Coronary artery (tissue), 2 donors: Measurements from ENCODE around the gene CLDN11.

Experiments used
- DNase-seq: peaks from one replicate; pipeline ENCODE4 v3.0.0-alpha.2; 2017; ENCODE audit warnings: low spot score
- H3K27ac ChIP-seq, 2 donors: fragments of 200-600 bp; sonication (generic); one replicate each; pipeline ENCODE4 v1.5.1; 2016 to 2019
- H3K4me3 ChIP-seq: fragments of 200-600 bp; sonication (generic); 2 replicates; pipeline ENCODE4 v1.5.1; 2016; ENCODE audit warnings: mild to moderate bottlenecking, moderate library complexity
- TF ChIP-seq, protein P1 (sequence below): fragments of 200-600 bp; sonication (generic); IDR thresholded peaks from one replicate; pipeline ENCODE4 v1.5.1; 2019; ENCODE audit warnings: antibody characterized with exemption

CLDN11 gene

DNA sequence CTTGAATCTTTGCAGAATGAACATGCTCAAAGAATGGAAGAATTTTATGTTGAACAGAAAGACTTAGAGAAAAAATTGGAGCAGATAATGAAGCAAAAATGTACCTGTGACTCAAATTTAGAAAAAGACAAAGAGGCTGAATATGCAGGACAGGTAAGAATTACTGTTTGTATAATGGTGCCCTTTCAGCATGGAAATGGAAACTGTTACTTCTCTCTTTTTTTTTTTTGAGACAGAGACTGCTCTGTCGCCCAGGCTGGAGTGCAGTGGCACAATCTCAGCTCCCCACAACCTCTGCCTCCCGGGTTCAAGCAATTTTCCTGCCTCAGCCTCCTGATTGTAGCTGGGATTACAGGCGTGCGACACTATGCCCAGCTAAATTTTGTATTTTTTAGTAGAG lies 27.6 kb upstream of the CLDN11 start:
- DNase-seq: no peak
- Histone ChIP-seq H3K4me3 (no peak overlapping the region), H3K27ac (no peak overlapping the region)
- TF ChIP-seq, protein P1, sequence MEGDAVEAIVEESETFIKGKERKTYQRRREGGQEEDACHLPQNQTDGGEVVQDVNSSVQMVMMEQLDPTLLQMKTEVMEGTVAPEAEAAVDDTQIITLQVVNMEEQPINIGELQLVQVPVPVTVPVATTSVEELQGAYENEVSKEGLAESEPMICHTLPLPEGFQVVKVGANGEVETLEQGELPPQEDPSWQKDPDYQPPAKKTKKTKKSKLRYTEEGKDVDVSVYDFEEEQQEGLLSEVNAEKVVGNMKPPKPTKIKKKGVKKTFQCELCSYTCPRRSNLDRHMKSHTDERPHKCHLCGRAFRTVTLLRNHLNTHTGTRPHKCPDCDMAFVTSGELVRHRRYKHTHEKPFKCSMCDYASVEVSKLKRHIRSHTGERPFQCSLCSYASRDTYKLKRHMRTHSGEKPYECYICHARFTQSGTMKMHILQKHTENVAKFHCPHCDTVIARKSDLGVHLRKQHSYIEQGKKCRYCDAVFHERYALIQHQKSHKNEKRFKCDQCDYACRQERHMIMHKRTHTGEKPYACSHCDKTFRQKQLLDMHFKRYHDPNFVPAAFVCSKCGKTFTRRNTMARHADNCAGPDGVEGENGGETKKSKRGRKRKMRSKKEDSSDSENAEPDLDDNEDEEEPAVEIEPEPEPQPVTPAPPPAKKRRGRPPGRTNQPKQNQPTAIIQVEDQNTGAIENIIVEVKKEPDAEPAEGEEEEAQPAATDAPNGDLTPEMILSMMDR: no peak

DNA sequence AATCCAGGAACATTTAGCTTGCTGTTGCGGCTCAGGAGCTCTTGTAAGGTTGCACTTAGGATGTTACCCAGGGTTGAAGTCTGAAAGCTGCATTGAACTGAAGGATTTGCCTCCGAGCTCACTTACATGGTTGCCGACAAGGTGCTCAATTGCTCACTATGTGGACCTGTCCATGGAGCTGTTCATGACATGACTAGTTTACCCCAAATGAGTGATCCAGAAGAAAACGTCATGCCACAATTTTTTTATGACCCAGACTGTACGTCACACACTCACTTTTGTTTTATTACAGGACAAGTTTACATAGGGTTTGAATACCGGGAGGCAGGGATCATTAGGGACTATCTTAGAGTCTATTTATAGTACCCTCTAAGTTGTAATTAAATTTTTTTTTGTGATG lies 21.0 kb upstream of the CLDN11 start:
- H3K4me3 ChIP-seq: no peak overlapping the region
- TF ChIP-seq, protein P1: no peak

DNA sequence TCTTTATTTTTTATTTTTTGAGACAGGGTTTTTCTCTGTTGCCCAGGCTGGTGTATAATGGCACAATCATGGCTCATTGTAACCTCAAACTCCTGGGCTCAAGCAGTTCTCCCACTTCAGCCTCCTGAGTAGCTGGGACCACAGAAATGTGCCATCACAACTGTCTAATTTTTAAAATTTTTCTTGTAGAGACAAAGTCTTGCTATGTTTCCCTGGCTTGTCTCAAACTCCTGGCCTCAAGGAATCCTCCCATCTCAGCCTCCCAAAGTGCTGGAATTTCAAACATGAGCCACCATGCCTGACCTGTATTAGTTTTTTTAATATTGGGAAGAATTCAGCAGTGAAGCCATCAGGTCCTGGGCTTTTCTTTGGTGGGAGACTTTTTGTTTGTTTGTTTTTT lies 13.6 kb upstream of the CLDN11 start:
- Histone ChIP-seq H3K27ac (no peak overlapping the region), H3K4me3 (no peak overlapping the region)
- DNase-seq: no peak
- TF ChIP-seq, protein P1: no peak

More for the DNA sequence above, 21.0 kb upstream of the CLDN11 start:
- no peak overlapping the region for H3K27ac ChIP-seq
- no peak for DNase-seq

DNA sequence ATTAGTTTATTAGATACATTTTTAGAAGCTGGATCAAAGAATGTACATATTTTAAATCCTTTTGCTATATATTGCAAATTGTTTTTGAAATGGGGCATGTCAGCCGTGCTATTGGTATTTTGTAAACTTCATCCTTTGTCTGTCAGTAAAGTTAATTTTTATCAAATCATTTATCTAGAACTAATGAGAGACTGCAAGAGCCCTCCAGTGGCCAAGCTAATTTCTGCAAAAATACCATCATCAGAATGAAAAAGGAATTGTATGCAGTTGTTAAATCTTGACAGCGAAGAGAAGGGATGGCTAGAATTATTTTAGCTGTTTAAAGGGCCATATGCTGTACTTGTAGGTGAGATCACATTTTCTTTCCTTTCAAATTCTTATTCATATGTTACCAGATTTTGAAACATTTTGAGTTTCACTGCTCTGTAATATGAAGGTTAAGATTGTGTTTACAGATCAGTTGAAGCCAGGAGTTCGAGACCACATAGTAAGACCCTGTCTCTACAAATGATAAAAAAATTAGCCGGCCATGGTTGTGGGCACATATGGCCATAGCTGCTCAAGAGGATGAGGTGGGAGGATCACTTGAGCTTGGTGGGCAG lies 8.1 kb upstream of the CLDN11 start:
- H3K4me3 ChIP-seq: no peak overlapping the region
- TF ChIP-seq, protein P1: peak; percentile 25

DNA sequence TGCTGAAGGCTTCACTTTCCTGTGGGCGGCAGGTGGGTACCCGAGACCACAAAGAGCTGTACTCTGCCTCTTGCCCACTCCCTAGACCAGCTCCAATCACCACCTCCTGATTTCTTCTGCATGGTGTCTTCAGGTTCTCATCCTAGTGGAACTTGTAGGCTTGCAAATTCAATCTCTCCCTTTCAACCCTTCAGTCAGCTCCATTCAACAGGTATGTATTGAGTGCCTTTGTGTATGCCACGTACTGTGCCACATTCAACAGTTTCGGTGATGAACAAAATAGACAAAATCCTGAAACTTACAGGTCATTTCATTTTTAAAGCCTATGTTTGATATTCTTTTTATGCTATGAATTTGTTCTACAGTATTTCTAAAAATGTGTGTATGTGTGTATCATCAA lies 5.4 kb upstream of the CLDN11 start:
- Histone ChIP-seq H3K27ac (no peak overlapping the region), H3K4me3 (no peak overlapping the region)
- TF ChIP-seq, protein P1: no peak
- DNase-seq: no peak

More for the DNA sequence above, 8.1 kb upstream of the CLDN11 start:
- DNase-seq: no peak
- H3K27ac ChIP-seq: no peak overlapping the region

DNA sequence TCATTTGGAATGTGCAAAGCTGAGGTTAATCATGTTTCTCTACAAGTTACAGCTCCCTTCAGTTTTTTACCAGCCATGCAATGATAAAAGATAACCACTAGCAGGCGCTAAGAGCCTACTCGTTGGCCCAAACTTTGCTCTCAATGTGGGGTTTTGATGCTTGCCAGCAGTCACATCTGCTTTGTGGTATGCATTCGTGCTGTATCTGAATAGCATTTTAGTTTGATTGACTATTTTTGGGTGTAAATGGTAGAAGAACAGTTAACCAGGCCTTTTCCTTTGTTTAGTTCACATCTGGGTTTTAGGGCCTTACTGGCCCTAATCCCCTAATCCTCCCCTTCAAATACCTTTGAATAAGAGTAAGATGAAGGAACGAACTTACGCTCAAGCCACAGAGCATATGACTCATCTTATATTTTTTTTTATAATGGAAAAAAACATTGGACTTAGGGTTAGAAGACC lies 4.4 kb upstream of the CLDN11 start:
- no peak overlapping the region for H3K4me3 ChIP-seq
- TF ChIP-seq, protein P1: peak; percentile 89
- no peak overlapping the region for H3K27ac ChIP-seq
- DNase-seq: no peak

DNA sequence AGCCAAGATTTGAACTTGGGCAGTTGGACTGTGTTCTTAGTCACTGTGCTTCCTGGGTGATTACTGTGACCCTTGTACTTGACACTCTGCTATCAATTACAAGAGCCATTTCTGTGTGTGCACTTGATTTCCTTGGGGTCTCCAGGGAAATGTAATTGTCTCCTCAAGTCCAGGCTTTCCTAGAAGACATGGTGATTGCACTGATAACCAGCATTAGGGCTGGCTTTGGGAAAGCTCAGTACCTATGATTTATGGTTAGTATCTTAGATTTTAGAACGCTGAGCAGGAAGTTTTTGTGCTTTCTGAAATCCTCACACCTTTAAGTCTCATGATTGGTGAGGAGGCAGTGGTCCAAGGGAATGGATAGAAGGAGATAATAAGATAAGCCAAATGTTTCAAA lies 1.6 kb upstream of the CLDN11 start:
- H3K4me3 ChIP-seq: no peak overlapping the region
- TF ChIP-seq, protein P1: no peak
- no peak overlapping the region for H3K27ac ChIP-seq
- no peak for DNase-seq
